ENCODE measurements around the gene ARGLU1. TPM values are rescaled to one million over a fixed set of nuclear protein-coding genes. Genes with fewer than 3 reads are reported as not detected.

ARGLU1 gene
- polyA plus RNA-seq, 3 donors = 22.4 to 168 (median 27.2) TPM

- no peak for TF ChIP-seq CTCF (IDR thresholded peaks at IDR 0.05)
- H3K4me3 Mint-ChIP-seq = no peak overlapping the region
- H3K4me3 ChIP-seq (replicated peaks in 1 of 3; ENCODE audit: low read depth in 2 of 3, low read length in 3 of 3) = no peak overlapping the region
- no peak overlapping the region for H3K27ac Mint-ChIP-seq
- no peak overlapping the region for H3K9ac ChIP-seq (ENCODE audit: insufficient read depth, low read length, poor library complexity, severe bottlenecking)
- no peak overlapping the region for H3K27ac ChIP-seq (ENCODE audit: low read depth in 1 of 2, low read length in 2 of 2)
- H3K9me3 Mint-ChIP-seq = peaks cover 18 to 37% (median 33%) of the 10 kb centered on the region in 7 donors
- DNase-seq = no peak
- no peaks in the 10 kb centered on the region for H3K4me1 ChIP-seq (ENCODE audit: control insufficient read depth in 1 of 2, insufficient read depth in 2 of 2, low read length in 2 of 2)
- no peak overlapping the region for H2AFZ ChIP-seq (ENCODE audit: insufficient read depth, low read depth, low read length, poor library complexity, severe bottlenecking)
- intact Hi-C loops (cut with micrococcal nuclease) = no loop called here
- H3K27me3 Mint-ChIP-seq (ENCODE audit: low read depth in 3 of 3) = peaks cover 0 to 4% (median 0%) of the 10 kb centered on the region in 3 donors
- WGBS (ENCODE audit: insufficient coverage) = 93% methylated on average over 2 of the region's 3 CpGs
- H3K9me3 ChIP-seq (replicated peaks in 1 of 2; ENCODE audit: control insufficient read depth in 1 of 2, insufficient read depth in 1 of 2, low read length in 2 of 2) = peaks cover 23 to 26% of the 10 kb centered on the region in 2 donors
- no peaks in the 10 kb centered on the region for H3K36me3 Mint-ChIP-seq
- no peaks in the 10 kb centered on the region for H3K79me2 ChIP-seq (ENCODE audit: insufficient read depth, low read length)
- H3K4me2 ChIP-seq (replicated peaks; ENCODE audit: extremely low read depth, low read length, poor library complexity, severe bottlenecking) = no peak overlapping the region
- H3K36me3 ChIP-seq (replicated peaks in 1 of 2; ENCODE audit: control insufficient read depth in 1 of 2, insufficient read depth in 2 of 2, low read length in 2 of 2) = no peaks in the 10 kb centered on the region
- H4K20me1 ChIP-seq (ENCODE audit: insufficient read depth, low read length) = no peaks in the 10 kb centered on the region
- no peaks in the 10 kb centered on the region for H3K4me1 Mint-ChIP-seq
- H3K27me3 ChIP-seq (ENCODE audit: control insufficient read depth in 2 of 2, insufficient read depth in 2 of 2, low read length in 2 of 2) = no peaks in the 10 kb centered on the region
Measured at GRCh38 chr13:106587787-106588186, 19.9 kb upstream of the ARGLU1 start.

- 80% methylated on average over 1 of the region's 4 CpGs for WGBS (ENCODE audit: insufficient coverage)
- Mint-ChIP-seq H3K4me1 (no peaks in the 10 kb centered on the region), H3K4me3 (no peak overlapping the region)
Measured at GRCh38 chr13:106586648-106587166, 18.8 kb upstream of the ARGLU1 start.

More at GRCh38 chr13:106586648-106587166, 18.8 kb upstream of the ARGLU1 start:
- no peaks in the 10 kb centered on the region for H3K36me3 Mint-ChIP-seq
- Histone ChIP-seq H3K4me2 (replicated peaks; ENCODE audit: extremely low read depth, low read length, poor library complexity, severe bottlenecking) (no peak overlapping the region), H3K9me3 (replicated peaks in 1 of 2; ENCODE audit: control insufficient read depth in 1 of 2, insufficient read depth in 1 of 2, low read length in 2 of 2) (peaks cover 24 to 26% of the 10 kb centered on the region in 2 donors), H3K27ac (ENCODE audit: low read depth in 1 of 2, low read length in 2 of 2) (no peak overlapping the region), H3K36me3 (replicated peaks in 1 of 2; ENCODE audit: control insufficient read depth in 1 of 2, insufficient read depth in 2 of 2, low read length in 2 of 2) (no peaks in the 10 kb centered on the region), H3K27me3 (ENCODE audit: control insufficient read depth in 2 of 2, insufficient read depth in 2 of 2, low read length in 2 of 2) (no peaks in the 10 kb centered on the region), H4K20me1 (ENCODE audit: insufficient read depth, low read length) (no peaks in the 10 kb centered on the region), H2AFZ (ENCODE audit: insufficient read depth, low read depth, low read length, poor library complexity, severe bottlenecking) (no peak overlapping the region), H3K4me3 (replicated peaks in 1 of 3; ENCODE audit: low read depth in 2 of 3, low read length in 3 of 3) (no peak overlapping the region), H3K9ac (ENCODE audit: insufficient read depth, low read length, poor library complexity, severe bottlenecking) (no peak overlapping the region), H3K79me2 (ENCODE audit: insufficient read depth, low read length) (no peaks in the 10 kb centered on the region), H3K4me1 (ENCODE audit: control insufficient read depth in 1 of 2, insufficient read depth in 2 of 2, low read length in 2 of 2) (no peaks in the 10 kb centered on the region)
- DNase-seq = no peak
- no peak for TF ChIP-seq CTCF (IDR thresholded peaks at IDR 0.05)
- peaks cover 0 to 6% (median 2%) of the 10 kb centered on the region in 3 donors for H3K27me3 Mint-ChIP-seq (ENCODE audit: low read depth in 3 of 3)
- no peak overlapping the region for H3K27ac Mint-ChIP-seq
- intact Hi-C loops (cut with micrococcal nuclease) = no loop called here
- peaks cover 18 to 38% (median 33%) of the 10 kb centered on the region in 7 donors for H3K9me3 Mint-ChIP-seq

All from CD14-positive monocyte (primary cell).